Gastrocnemius medialis (tissue), 4 donors: Measurements from ENCODE around the gene LIN52.

Experiments used
- CTCF ChIP-seq, 5 experiments: fragments of 450-650 bp in 3 of 5; fragments of 200-600 bp in 2 of 5; sonication (generic) in 2 of 5; IDR thresholded peaks in 4 of 5; conservative IDR thresholded peaks in 1 of 5; 1 replicate in 4 of 5; 2 replicates in 1 of 5; pipeline ENCODE4 v1.5.1; 2016 to 2019; ENCODE audit warnings: antibody characterized with exemption in 5 of 5, mild to moderate bottlenecking in 3 of 5, moderate library complexity in 3 of 5
- POLR2A ChIP-seq, 2 donors: fragments of 450-650 bp; IDR thresholded peaks; one replicate each; pipeline ENCODE4 v1.6.1; 2017; ENCODE audit warnings: antibody characterized with exemption in 2 of 2, mild to moderate bottlenecking in 2 of 2, moderate library complexity in 2 of 2

- TF ChIP-seq CTCF (IDR thresholded peaks at IDR 0.05 in 4 of 5, conservative IDR thresholded peaks at IDR 0.05 in 1 of 5) = no peak
- no peak for TF ChIP-seq POLR2A (IDR thresholded peaks at IDR 0.05)
These were observed 159.4 kb downstream of the LIN52 start for GRCh38 chr14:74244115-74244514.
